ENCODE measurements around the gene SLC7A14.

DNA sequence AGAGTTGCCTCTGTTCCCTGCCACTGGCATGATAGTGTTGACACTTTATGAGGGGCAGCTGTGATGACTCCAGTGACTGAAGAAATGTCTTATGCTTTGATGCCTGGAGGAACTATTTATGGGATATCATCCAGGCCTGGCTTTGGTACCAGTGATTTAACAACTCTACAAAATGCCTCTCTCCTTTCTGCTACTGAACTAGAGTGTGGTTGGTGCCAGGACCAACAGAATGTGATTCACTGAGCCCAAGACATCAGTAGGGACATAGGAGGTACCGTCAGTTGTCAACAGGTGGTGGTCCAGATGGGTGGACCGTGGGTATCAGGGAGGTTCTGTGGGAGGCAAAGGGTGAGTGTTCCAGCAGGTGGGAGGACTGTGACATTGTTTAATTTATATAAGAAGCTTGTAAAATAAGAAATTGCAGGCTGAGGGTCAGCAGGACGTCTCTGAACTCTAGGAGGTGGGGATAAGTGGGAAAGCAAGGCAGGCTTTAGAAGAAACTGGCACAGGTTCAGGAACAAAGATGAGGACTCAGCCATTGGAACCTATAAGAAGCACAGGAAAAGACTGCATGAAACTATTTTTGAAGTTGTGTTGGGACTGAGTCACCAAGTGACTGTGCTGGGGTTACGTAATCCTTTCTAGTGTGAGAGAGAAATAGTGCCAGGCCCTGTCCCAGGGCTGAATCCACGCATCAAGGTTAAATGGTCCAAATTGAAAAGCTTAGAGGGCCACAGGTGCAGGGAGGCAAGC, 28.5 kb upstream of the SLC7A14 start:
- TF ChIP-seq CTCF (conservative IDR thresholded peaks at IDR 0.05; ENCODE audit: low read depth, low read length) = no peak
- no peak for TF ChIP-seq EZH2 (IDR thresholded peaks at IDR 0.05; ENCODE audit: borderline replicate concordance, low read depth, low read length, poor library complexity, severe bottlenecking)

All from A673 (cell line).